ENCODE measurements around the gene ACAT1. TPM values are rescaled to one million over a fixed set of nuclear protein-coding genes. Genes with fewer than 3 reads are reported as not detected.
A peak's percentile ranks its signal among the peaks of the same experiment; 100 is the strongest.
"Not testable (repeated sequence)": the region's sequence is repeated elsewhere in the genome, so short reads cannot be mapped to it uniquely, and the experiment has no call there.

The ACAT1 gene
- total RNA-seq, 1 donor from 2014 or later: 42.1 TPM

DNA sequence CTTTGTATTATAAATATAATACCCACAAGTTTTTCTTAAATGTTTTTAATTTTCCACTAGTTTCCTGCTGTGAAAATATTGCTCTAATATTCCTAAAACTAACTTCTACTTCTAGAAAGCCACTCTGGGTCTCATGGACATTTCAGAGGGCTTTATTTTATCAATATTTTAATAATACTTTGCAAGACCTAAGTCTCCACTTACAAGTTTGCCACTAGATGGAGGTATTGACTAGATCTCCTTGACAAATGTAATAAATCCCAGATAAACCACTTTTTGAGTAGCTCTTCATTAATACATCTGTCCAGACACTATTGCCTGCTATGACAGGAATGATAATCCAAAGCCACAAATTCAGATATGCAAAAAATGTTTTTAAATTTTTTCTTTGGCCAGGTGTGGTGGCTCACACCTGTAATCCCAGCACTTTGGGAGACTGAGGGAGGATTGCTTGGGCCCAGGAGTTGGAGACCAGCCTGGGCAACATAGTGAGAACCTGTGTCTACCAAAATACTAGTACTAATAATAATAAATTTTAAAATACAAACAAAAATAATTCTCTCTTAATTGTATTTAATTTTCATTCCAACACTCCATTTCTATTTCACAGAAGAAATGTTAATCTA lies 3.5 kb upstream of the ACAT1 start:
- TF ChIP-seq, protein P1, sequence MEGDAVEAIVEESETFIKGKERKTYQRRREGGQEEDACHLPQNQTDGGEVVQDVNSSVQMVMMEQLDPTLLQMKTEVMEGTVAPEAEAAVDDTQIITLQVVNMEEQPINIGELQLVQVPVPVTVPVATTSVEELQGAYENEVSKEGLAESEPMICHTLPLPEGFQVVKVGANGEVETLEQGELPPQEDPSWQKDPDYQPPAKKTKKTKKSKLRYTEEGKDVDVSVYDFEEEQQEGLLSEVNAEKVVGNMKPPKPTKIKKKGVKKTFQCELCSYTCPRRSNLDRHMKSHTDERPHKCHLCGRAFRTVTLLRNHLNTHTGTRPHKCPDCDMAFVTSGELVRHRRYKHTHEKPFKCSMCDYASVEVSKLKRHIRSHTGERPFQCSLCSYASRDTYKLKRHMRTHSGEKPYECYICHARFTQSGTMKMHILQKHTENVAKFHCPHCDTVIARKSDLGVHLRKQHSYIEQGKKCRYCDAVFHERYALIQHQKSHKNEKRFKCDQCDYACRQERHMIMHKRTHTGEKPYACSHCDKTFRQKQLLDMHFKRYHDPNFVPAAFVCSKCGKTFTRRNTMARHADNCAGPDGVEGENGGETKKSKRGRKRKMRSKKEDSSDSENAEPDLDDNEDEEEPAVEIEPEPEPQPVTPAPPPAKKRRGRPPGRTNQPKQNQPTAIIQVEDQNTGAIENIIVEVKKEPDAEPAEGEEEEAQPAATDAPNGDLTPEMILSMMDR (IDR thresholded peaks at IDR 0.05; ENCODE audit: insufficient read depth, low read length, severe bottlenecking): peak; percentile 42
- DNase-seq (ENCODE audit: low read depth): peak; percentile 61
- no peak for FAIRE-seq
- H3K27me3 ChIP-seq (ENCODE audit: control insufficient read depth, insufficient read depth, low read length): no peaks in the 10 kb centered on the region
- H3K36me3 ChIP-seq (ENCODE audit: control insufficient read depth, insufficient read depth, low read length): no peaks in the 10 kb centered on the region
- H3K4me3 ChIP-seq (ENCODE audit: low read depth, low read length): no peak overlapping the region

DNA sequence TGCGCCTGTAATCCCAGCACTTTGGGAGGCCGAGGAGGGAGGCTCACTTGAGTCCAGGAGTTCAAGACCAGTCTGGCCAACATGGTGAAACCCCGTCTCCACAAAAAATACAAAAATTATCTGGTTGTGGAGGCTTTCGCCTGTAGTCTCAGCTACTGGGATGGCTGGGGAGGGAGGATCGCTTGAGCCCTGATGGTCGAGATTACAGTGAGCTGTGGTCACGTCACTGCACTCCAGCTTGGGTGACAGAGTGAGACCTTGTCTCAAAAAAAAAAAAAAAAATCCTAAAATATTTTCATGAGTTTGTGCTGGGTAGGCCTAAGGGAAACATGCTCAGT lies 462 bp upstream of the ACAT1 start:
- not testable (repeated sequence) for H3K36me3 ChIP-seq (ENCODE audit: control insufficient read depth, insufficient read depth, low read length); FAIRE-seq; DNase-seq (ENCODE audit: low read depth); H3K27me3 ChIP-seq (ENCODE audit: control insufficient read depth, insufficient read depth, low read length)
- H3K4me3 ChIP-seq (ENCODE audit: low read depth, low read length): peak overlapping the region; percentile 64

GRCh38 chr11:108122166-108122628 lies 830 bp downstream of the ACAT1 start:
- DNase-seq (ENCODE audit: low read depth) (no peak), FAIRE-seq (no peak)
- Histone ChIP-seq H3K27me3 (ENCODE audit: control insufficient read depth, insufficient read depth, low read length) (no peaks in the 10 kb centered on the region), H3K36me3 (ENCODE audit: control insufficient read depth, insufficient read depth, low read length) (no peaks in the 10 kb centered on the region), H3K4me3 (ENCODE audit: low read depth, low read length) (peak overlapping the region; percentile 64)
- TF ChIP-seq, protein P1 (IDR thresholded peaks at IDR 0.05; ENCODE audit: insufficient read depth, low read length, severe bottlenecking): no peak

DNA sequence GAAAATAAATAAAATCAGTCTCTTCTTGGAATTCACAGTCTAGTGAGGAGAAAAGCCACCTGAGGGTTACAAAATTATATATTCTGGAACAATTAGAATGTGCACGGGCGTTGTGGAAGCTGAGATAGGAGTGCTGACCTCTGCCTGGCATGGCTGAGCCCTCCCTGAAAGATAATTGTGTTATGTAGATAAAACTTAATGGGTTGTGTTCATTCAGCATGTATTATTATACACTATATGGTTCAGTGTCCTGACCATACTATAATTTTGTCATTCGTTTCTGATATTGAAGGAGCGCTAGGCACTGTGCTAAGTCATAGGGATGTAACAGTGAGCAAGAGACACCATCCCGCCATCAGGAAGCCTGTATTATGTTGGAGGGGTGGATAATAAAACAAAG lies 3.7 kb downstream of the ACAT1 start:
- Histone ChIP-seq H3K4me3 (ENCODE audit: low read depth, low read length) (no peak overlapping the region), H3K27me3 (ENCODE audit: control insufficient read depth, insufficient read depth, low read length) (no peaks in the 10 kb centered on the region), H3K36me3 (ENCODE audit: control insufficient read depth, insufficient read depth, low read length) (no peaks in the 10 kb centered on the region)
- FAIRE-seq: no peak
- DNase-seq (ENCODE audit: low read depth): no peak
- TF ChIP-seq, protein P1 (IDR thresholded peaks at IDR 0.05; ENCODE audit: insufficient read depth, low read length, severe bottlenecking): no peak

DNA sequence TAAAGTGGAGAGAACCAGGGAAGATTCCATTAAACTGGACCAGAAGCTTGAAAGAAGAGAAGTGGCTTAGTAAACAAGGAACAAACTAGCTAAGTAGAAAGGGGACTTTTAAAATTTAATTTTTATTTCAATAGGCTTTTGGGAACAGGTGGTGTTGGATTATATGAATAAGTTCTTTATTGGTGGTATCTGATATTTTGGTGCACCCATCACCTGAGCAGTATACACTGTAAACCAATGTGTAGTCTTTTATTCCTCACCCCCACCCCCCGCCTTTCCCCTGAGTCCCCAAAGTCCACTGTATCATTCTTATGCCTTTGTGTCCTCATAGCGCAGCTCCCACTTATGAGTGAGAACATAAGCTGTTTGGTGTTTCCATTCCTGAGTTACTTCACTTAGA lies 7.4 kb downstream of the ACAT1 start:
- no peaks in the 10 kb centered on the region for H3K36me3 ChIP-seq (ENCODE audit: control insufficient read depth, insufficient read depth, low read length)
- no peaks in the 10 kb centered on the region for H3K27me3 ChIP-seq (ENCODE audit: control insufficient read depth, insufficient read depth, low read length)
- no peak for DNase-seq (ENCODE audit: low read depth)
- TF ChIP-seq, protein P1 (IDR thresholded peaks at IDR 0.05; ENCODE audit: insufficient read depth, low read length, severe bottlenecking): no peak
- FAIRE-seq: no peak
- H3K4me3 ChIP-seq (ENCODE audit: low read depth, low read length): no peak overlapping the region

GRCh38 chr11:108131993-108132392 lies 10.6 kb downstream of the ACAT1 start:
- FAIRE-seq (no peak), DNase-seq (ENCODE audit: low read depth) (no peak)
- TF ChIP-seq, protein P1 (IDR thresholded peaks at IDR 0.05; ENCODE audit: insufficient read depth, low read length, severe bottlenecking): no peak

DNA sequence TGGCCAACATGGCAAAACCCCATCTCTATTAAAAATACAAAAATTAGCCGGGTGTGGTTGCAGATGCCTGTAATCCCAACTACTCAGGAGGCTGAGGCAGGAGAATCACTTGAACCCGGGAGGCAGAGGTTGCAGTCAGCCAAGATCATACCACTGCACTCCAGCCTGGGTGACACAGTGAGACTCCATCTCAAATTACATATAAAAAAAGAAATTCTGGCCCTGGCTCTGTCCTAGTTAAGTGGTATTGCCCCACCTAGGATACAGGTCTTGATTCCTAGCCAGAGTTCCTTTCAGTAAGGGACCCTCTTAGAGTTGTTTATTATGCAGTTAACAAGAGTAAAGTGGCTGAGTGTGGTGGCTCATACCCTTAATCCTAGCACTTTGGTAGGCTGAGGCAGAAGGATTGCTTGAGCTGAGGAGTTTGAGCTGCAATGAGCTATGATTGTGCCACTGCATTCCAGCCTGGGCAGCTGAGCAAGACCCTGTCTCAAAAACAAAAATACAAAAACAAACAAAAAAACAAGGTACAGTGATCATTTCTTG lies 11.7 kb downstream of the ACAT1 start:
- not testable (repeated sequence) for H3K36me3 ChIP-seq (ENCODE audit: control insufficient read depth, insufficient read depth, low read length); H3K4me3 ChIP-seq (ENCODE audit: low read depth, low read length); FAIRE-seq; H3K27me3 ChIP-seq (ENCODE audit: control insufficient read depth, insufficient read depth, low read length); DNase-seq (ENCODE audit: low read depth)

More at GRCh38 chr11:108131993-108132392, 10.6 kb downstream of the ACAT1 start:
- H3K4me3 ChIP-seq (ENCODE audit: low read depth, low read length): no peak overlapping the region
- no peaks in the 10 kb centered on the region for H3K27me3 ChIP-seq (ENCODE audit: control insufficient read depth, insufficient read depth, low read length)
- no peaks in the 10 kb centered on the region for H3K36me3 ChIP-seq (ENCODE audit: control insufficient read depth, insufficient read depth, low read length)

Measured in bronchial epithelial cell (primary cell).